ENCODE measurements around the gene PIP5K1C.
"Not testable (repeated sequence)": the region's sequence is repeated elsewhere in the genome, so short reads cannot be mapped to it uniquely, and the experiment has no call there.

PIP5K1C gene

DNA sequence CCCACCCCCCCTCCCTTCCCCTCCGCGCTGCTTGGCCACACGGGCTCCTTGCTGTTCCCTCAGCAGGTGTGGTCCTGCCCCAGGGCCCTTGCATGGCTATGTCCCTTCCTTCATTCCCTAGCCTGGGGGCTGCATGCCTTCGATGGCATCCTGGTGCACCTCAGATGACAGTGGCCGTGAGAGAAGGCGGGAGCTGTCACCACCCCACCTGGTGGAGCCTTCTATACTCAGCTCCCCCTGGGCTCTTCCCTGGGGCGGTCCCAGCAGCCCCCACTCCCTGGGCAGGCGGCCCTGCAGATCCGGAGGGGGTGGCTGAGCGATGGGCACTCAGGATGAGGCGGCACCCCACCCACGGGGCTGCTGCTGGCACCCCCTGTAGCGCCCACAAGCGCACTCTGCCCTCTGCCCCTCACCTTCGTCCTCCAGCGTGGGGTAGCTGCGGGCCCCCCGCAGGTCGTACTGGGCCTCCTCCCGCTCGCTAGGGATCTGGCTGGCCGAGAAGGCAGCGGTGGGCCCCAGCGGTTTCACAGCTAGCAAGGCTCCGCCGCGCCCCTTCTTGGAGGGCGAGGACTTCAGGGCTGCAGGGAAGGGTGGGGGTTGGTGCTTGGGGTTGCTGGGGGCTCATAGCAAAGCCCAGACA is 56.5 kb downstream of the PIP5K1C start:
- DNase-seq = no peak

DNA sequence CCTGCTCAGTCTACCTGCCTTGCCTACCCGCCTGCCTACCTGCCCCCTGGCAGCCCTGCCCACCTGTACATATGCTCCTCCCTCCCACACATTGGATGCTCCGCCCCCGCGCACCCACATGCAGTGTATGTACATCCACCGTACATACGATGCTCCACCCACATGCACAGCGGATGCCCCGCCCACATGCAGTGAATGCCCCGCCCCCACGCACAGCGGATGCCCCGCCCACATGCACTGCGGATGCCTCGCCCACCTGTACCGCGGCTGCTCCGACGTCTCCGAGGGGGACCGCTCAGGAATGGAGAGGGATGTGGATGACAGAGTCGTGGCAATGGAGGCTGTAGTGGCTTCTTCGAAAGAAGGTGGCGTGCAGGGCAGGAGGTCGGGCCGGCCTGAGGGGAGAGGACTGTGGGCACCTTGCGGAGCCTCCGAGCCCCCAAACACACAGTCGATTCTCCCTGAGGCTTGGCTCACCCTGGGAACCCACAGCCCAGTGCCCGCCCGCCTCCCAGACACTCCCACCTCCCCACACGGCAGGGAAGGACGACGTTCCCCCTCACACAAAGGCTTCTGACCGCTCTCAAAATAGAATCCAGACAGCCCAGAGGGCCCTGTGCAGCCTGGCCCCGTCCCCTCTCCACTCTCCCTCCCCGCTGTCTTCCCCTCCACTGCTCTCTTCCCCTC is 57.1 kb downstream of the PIP5K1C start:
- DNase-seq = peak; percentile 81

DNA sequence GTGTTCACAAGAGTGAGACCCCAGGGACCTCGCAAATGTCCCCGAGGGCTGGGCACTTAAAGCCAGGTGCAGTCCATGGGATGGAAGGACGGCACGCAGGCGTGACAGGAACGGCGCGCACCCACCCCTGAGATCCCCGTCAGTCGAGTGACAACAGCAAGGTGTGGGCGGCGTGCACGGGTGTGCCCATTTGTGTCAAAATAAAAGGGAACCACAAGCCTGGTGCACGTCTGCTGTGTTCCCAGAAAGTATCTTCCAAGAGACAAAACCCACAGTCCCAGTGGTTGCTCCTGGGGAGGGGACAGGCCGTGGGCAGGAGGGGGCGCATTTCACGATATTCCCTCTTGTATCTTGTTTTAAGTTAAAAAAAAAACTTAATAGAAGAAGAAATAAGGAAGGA is 58.0 kb downstream of the PIP5K1C start:
- no peak for DNase-seq

DNA sequence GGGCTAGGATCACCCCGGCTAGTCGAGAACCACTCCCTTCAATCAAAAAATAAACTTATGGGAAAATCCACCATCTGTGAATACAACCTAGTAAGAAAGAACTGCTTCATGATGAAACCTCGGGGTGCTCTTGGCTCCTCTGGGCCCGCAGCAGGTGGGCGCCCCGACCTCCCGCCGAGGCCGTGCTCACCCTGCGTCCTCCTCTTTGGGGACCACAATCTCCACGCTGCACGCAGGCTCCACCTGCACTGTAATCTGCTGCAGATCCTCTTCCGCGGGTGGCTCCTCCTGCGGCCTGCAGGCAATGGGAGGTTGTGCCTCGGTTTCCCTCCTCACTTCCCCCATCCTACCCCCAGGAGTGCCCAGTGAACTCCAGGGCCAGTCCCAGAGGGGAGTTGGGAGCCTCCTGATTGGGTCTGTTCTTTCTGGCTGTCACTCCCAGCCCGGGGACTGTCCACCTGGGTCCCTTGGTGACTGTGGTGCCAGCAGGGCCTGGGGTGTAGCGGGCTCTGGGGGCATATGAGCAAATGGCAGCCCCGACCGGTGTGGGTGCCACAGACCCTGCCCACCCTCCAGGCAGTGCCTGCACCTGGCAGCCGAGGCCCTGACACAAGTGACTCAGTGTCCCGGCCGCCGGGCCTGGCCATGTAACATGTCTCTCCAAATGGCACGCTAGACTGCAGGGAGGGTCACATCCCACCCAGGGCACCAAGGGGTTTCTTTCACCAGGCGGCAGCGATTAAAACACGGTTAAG is 58.6 kb downstream of the PIP5K1C start:
- DNase-seq = no peak

DNA sequence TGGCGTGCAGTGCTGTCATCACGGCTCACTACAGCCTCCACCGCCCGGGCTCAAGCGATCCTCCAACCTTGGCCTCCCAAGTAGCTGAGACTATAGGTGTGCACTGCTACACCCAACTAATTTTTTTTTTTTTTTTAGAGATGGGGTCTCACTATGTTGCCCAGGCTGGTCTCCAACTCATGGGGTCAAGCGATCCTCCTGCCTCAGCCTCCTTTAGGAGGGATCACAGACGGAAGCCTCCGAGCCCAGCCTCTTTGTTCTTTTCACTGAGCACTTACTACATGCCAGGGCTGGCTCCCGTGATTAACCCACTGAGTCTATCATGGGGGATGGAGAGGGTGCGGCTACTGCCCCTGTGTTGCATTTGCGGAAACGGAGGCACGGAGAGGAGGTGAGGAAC is 60.8 kb downstream of the PIP5K1C start:
- DNase-seq = no peak

DNA sequence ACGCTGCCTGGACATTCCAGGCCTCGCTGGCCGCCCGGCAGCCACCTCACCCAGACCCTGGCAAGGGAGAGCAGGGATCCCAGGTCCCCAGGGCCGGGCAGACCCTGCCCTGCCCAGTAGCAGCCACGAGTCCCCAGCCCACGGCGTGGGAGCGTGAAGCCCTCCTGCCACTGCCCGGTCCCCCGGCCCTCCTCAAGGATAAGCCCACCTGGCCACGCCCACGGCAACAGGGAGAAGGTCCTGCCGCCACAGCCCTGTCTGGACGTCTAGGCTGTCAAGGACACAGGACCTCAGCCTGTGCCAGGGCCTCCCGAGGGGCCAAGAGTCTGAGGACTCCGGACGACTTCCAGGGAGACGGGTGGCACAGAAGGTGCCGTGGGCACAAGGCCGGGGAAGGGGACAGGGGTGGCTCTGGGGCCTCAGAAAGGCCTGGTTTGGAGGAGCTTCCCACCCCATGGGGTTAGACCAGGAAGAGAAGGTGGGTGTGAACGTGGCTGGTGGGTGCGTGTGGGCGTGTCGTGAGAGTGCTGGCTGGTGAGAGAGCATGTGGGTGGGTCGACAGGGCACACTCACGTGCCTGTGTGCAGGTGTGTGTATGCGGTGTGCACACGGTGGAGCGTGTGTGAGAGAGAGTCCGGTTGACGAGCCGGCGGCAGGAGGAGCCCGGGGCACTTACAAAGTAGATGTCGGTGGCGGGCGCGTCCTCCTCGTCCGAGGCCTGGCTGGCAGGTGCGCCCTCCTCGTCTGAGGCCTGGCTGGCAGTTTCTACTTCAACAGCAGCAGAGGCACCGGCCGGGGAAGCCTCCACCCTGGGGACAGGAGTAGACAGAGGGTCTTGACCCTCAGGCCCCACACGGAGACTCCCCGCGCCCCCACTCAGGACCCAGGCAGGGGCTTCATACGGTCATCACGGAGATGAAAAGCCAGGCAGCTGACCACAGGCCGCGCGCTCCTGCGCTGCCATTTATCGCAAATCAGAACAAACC is 61.8 kb downstream of the PIP5K1C start:
- DNase-seq = no peak

DNA sequence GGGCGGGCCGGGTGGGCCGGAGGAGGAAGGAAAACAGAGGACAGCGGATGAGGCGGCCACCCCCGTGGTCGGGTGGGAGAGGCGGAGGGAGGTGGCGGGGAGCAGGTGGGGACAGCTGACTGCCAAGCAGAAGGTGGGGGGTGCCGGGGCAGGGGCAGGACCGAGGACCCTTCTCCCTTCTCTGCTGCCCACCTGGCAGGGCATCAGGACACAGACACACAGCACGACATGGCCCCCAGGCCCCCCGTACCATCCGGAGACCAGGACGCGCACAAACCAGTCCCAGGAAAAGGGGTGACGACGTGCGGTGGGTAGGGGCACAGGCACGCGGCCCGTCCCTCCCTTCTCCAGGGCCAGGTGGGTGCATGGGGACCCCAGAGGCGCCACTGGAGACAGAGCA is 62.6 kb downstream of the PIP5K1C start:
- no peak for DNase-seq

DNA sequence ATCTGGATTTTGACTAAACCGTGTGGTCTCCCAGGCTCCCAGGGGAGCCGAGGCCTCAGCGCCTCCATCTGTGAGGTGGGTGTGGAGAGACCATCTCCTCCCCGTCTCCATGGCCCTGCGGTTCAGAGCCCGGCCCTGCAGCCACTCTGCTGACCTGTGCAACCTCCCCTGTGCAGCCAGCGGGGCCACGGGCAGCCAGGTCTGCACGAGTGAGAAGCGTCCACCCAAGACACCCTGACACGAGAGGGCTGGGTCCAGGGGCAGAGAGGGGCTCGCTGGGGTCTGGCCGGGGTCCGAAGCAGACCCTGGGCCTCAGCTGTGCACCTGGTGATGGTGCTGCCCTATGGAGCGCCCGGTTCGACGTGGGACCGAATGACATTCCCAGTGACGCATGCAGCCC is 63.3 kb downstream of the PIP5K1C start:
- no peak for DNase-seq

DNA sequence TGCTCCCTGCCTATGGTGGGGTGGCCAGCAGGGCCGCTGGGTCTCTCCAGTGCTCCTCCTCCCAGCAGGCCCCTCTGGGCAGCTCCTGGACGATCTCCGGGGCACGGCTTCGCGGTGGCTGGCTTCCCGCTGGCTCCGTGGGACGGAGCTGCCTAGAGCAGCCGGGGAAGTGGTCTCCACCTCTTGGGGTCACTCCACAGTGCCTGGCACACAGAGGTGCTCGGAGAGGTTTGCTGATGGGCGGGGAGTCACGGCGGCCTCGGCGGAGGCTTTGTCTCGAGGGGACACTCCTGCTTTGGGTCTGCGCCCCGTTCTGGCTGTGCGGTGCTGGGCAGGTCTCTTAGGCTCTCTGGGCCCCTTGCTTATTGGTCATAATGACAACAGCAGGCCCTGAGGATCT is 63.8 kb downstream of the PIP5K1C start:
- no peak for DNase-seq

DNA sequence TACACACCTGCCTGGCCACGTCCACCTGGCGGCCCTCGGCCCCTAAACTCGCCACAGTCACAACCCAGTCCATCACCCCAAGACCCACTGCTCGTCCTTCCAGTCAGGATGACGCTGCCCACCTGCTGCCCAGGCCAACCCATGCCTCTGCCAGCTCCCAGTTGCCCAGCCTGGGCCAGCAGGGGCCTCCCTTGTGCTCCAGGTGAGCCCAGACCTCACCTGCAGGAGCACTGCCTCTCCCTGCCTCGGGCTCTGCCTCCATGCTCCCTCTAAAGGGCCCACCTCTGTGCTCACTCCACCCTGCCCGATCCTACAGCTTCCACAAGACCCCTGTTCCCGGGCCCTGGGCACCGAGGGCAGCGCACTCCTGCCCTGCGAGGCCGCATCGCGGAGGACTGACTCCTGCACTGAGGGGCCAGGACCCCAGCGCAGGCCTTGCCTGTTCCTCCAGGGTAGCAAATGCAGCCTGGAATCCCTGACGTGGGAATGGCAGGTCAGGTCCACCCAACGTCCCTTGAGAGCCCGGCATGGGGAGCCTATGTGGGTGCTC is 65.7 kb downstream of the PIP5K1C start:
- DNase-seq = no peak

DNA sequence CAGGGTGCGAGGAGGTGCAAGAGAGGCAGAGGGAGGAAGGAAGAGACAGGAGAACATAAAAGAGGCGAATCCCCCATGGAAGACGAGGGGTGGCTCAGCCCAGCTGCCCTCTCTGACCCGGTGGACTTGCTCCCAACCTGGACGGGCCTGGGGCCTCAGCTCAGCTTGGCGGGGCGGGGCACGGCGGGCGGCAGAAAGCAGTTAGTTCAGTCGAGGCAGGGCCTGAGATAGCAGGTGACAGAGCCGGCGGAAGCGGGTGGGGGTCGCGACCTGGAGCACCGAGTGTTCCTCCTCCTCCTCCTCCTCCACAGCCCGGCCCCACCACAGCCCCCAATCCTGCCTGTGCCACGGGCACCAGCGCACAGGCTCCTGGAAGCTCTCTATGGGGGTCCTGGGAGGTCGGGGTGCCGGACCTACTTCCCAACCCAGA is 66.7 kb downstream of the PIP5K1C start:
- no peak for DNase-seq

DNA sequence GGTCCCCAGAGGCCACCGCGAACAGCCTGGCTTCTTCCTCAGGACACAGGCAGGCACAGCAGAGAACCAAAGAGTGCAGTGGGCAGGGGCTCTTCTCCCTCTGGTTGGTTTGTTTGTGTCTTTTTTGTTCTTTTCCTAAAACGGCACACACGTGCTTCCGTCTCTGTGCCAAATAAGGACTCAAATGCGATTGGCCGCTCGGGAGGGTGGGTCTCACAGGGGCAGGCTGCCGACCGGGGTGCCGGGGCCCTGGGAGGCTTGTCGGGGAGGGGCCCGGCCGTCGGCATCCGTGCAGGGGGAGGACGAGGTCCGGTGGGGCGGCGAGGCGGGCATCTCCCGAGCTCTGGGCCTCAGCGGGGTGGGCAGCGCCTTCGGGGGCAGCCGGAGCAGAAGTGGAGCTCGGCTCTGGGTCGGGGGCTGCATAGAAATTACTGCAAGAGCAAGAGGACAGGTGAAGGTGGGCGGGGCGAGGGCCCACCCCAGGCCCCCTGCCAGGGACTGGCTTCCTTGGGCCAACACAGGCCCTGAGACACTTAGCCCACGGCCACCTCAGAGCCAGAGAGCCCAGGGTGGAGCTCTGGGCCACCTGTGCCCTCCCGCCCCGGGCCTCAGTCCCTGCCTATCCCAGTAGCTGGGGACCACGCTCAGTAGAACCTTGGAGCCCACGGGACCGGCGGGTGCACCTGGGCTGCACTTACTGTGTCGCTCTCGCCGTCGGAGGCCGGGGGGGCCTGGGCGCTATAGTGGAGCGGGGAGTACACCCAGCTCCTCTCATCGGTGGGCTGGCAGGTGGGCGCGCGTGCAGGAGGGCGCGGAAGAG is 67.3 kb downstream of the PIP5K1C start:
- no peak for DNase-seq

DNA sequence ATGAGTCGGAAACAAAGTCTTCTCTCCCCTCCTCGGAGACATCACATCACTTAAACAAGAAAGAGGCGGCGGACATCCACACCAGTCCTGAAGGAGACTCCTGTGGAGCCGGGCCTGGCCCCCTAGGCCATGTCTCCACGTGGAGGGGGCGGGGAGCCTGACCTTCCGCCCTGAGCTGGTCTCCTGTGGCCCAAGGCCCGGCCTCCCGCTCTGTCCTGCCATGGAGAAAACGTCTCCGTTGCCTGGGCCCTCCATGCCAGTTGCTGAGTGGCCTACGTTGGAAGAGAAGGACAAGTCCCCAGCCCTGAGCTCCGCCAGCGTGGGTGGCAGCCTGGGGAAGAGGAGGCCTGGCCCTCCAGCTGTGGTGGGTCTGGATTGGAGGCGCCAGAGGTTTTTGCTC is 68.2 kb downstream of the PIP5K1C start:
- DNase-seq = no peak

DNA sequence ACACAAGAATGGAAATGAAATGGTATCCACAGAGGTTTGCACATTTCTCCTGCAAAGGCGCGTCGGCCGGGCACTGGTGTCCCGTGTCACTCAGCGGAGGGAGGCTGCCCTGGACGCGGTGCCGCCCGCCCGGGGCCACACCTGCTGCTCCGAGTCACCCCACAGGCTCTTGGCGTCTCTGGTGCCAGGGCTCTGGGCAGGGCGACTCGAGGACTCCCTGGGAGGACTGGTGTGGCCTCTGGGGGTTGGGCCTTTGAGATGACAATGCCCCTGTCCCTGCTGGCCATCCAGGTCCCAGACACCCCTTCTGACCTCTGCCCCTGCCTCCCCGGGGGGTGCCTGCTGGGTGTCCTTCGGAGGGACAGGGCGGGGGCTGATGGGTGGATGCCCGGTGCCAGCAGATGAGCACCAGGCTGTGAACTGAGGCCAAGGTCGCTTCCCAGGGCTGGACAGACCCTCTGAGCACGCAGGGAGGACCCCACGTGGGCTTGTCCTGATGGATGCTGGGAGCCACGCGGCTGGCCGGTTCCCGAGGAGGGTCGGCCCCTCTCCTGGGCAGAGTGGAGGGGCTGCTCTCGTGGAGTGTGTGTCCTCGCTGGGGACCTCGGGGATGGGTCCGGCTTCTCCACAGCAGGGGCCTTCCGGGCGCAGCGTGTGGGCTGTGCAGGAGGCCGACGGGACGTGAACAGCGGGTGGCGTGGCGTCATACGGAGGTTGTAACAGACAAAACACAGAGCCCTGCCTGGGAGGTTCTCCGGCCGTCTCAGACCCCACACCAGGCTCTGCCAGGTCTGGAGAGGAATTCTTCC is 69.0 kb downstream of the PIP5K1C start:
- no peak for DNase-seq

DNA sequence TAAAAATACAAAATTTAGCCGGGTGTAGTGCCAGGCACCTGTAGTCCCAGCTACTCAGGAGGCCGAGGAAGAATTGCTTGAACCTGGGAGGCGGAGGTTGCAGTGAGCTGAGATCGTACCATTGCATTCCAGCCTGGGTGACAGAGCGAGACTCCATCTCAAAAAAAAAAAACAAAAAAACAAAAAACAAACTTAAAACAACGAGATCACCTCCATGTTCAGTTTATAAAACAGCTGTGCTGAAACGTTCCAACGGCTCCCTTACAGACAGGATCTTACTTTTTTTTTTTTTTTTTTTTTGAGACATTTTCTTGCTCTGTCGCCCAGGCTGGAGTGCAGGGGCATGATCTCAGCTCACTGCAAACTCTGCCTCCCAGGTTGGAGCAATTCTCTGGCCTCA is 71.5 kb downstream of the PIP5K1C start:
- not testable (repeated sequence) for DNase-seq

DNA sequence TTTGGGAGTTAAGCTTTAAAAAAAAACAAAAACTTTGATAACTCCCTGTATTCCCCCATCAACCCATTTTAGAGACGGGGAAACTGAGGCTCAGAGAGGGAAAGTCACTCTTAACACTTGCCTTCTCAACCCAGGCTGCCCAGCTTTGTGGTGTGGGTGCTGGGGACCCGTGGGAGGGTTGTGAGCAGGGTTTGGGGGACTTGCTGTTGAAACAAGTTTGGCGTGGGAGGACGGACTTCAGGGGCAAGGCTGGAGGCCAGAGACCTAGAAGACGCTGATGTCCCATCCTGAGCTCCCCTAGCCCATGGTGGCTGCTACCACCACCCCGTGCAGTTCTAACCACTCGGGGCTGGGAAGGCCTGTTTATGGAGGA is 72.9 kb downstream of the PIP5K1C start:
- DNase-seq = no peak

DNA sequence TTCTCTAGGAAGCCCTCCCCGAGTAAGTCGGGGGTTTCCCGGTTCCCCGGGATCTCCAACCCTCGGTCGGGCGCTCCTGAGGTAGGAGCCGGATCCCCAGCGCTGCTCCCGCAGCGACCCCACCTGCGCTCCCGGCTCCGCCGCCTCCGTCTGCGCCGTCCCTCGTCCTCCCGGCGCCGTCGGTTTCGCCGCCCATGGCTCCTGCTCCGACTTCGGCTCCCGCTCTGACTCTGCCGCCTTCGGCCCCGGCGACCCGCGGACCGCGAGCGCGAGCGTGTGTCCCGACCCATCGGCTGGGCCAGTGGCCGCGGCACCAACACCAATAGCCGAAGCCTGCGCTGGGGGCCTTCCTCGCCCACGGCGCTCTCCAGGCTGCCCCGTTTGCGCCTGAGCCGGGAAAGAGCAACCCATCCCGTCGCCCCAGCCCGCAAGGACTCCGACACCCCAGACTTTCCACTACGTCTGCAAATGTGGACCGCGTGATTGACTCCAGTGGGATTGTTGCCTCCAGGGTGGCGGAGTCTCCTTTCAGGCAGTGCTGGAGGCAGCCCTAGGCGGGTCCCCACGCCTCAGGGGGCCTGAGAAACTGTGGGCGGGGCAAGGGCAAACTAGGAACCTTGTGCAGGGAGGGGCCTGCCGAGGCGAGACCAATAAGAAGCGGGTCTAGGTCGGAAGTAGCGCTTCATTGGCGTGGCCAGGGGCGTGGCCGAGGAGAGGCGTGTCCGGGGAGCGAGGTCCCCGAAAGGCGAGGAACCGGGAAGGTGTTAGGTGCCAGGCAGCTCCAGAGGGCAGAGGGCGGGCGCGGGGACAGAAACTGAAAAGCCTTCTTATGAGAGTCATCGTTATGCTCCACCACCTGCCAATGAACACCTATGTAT is 73.6 kb downstream of the PIP5K1C start, which contains the start of gene CACTIN:
Gene CACTIN (minus strand): TSS at position 318 of the 878 bp plus-strand sequence. CDS start 28 bp downstream, at position 290.
- peak; percentile 86 for DNase-seq

DNA sequence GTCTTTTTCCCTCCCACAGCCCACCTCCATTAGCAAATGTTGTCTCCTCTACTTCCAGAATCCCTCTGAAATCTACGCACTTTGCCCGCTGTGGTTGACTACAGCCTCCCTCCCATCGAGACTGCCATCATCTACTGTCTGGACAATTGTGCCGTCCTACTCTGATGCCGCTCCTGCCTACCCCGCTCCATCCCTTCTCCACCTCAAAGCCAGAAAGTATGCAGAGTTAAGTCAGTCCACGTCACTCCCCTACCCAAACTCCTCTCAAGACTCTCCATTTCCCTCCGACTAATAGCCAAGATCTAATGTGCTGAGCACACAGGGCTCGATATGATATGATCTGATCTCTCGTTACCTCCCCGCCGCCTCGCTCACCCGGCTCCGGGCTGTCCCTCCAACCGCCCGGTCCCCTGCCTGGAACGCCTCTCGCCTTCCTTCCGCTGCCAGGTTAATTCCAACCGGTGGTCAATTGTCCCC is 74.2 kb downstream of the PIP5K1C start:
- DNase-seq = no peak

DNA sequence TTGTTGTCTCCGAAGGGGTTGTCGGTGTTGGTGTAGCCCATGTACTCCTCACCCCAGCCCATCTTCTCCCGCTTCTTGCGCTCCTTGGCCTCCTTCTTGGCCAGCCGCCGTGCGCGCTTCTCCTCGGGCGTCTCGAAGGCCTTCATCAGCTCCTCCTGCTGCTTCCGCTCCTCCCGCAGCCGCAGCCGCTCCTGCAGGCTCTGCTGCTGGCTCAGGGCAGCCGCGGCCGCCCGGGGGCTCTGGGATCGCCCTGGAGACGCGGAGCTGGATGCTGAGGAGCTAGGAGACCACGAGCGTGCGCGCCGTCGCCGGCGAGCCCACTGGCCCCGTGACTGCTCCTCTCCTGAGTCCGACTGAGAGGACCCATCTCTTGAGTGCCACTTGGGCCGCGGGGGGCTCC is 76.6 kb downstream of the PIP5K1C start:
- no peak for DNase-seq

DNA sequence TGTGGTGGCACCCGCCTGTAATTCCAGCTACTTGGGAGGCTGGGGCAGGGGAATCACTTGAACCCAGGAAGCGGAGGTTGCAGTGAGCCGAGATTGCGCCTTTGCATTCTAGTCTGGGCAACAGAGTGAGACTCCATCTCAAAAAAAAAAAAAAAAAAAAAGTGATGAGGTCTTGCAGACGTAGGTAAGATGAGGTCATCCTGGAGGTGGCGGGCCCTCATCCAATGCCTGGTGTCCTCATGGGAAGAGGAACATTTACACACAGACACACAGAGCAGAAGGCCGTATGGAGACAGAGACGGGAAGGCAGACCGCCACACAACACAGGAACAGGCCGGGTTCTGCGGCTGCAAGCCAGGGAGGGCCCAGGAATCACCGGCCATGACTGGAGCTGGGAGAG is 78.0 kb downstream of the PIP5K1C start:
- DNase-seq = no peak
